Pancreas (tissue), 10 donors: Measurements from ENCODE around the gene ATRAID. TPM values are rescaled to one million over a fixed set of nuclear protein-coding genes. Genes with fewer than 3 reads are reported as not detected.

ENCODE experiments used
- ATAC-seq, 4 donors: fragments of 200-7000 bp; cut with Tn5 transposase; one replicate each; pipeline versions ENCODE4 v1.8.0 to v1.9.1; 2020; ENCODE audit warnings: mild to moderate bottlenecking in 4 of 4, moderate library complexity in 4 of 4
- DNase-seq, 6 donors: peaks; one replicate each; pipeline ENCODE4 v3.0.0-alpha.2; 2020
- FAIRE-seq: peaks from 2 replicates; lab custom pipeline; 2012; peaks lifted over from hg19 to GRCh38; lab: Jason Lieb, UNC
- H3K27ac ChIP-seq, 4 donors: fragments of 200-600 bp; sonication (generic); 1 replicate in 3 of 4; 2 replicates in 1 of 4; pipeline versions ENCODE4 v1.5.0 to v1.8.0; 2020
- H3K27me3 ChIP-seq, 4 donors: fragments of 200-600 bp; one replicate each; pipeline ENCODE4 v1.8.0; 2021
- H3K36me3 ChIP-seq, 3 donors: fragments of 200-600 bp; sonication (generic) in 1 of 3; one replicate each; pipeline versions ENCODE4 v1.5.0 to v1.8.0; 2020 to 2021
- H3K4me1 ChIP-seq, 3 donors: fragments of 200-600 bp; one replicate each; pipeline ENCODE4 v1.8.0; 2021
- H3K4me3 ChIP-seq, 4 donors: fragments of 200-600 bp; sonication (generic) in 2 of 4; one replicate each; pipeline versions ENCODE4 v1.5.0 to v1.8.0; 2020 to 2021
- H3K9me3 ChIP-seq, 4 donors: fragments of 200-600 bp; one replicate each; pipeline ENCODE4 v1.8.0; 2021
- CTCF ChIP-seq, 4 donors: fragments of 200-600 bp; sonication (generic) in 3 of 4; IDR thresholded peaks; one replicate each; pipeline versions ENCODE4 v1.5.0 to v1.8.0; 2021; ENCODE audit warnings: antibody characterized with exemption in 4 of 4
- WGBS, 2 donors: extraction: QIAGEN DNeasy Blood & Tissue Kit; methylation state at CpG; one replicate each; pipeline ENCODE4 v1.1.7; 2013; 5-methylcytosine and 5-hydroxymethylcytosine counted together
- intact Hi-C, 3 donors: fragments of 100-400 bp; cut with DNase I; formaldehyde crosslinking; loops; one replicate each; pipeline versions ENCODE4 v1.11.1 to v1.14.2; 2022
- polyA plus RNA-seq, 2 donors: library from polyadenylated mRNA; stranded (reverse); fragments of 200-250 nt; gene quantifications; one replicate each; pipeline ENCODE4 v1.2.3, GENCODE V29; 2013
- total RNA-seq, 6 donors: library from RNA; stranded (reverse); fragmentation: NEBNext Ultra II Directional in 4 of 6; extraction: Animal tissue kit (Norgen Biotek cat#: 25700) in 4 of 6; gene quantifications; one replicate each; pipeline versions ENCODE4 v1.2.1 to v1.2.4, GENCODE V29; 2021 to 2023
- donor health status: healthy with polysubstance abuse.
- donor health status: DM: no; HTN: no; CAD: no; lungs with moderate emphysema.
- donor health status: DM: no; HTN: no; CAD: no.
- donor health status: control.
- donor health status: control.
- donor health status: Bipolar disorder and iron deficiency.
- donor health status: DM: yes; HTN: yes; CAD: no.
- donor health status: DM: no; HTN: no; CAD: no.
- donor health status: DM: no; HTN: no; CAD: no.
- donor health status: DM: yes; HTN: yes; CAD: no.

The ATRAID gene
- total and polyA plus RNA-seq, 8 donors, result 38.9 to 106 (median 52.6) TPM

GRCh38 chr2:27261926-27262298, 50.1 kb downstream of the ATRAID start:
- no peak for TF ChIP-seq CTCF (IDR thresholded peaks at IDR 0.05)
- H3K27ac ChIP-seq, result no peak overlapping the region
- peak overlapping the region in 2 of 4 donors; percentile 39 to 59 for H3K4me3 ChIP-seq
- no peak for ATAC-seq
- FAIRE-seq, result no peak
- H3K9me3 ChIP-seq, result no peaks in the 10 kb centered on the region
- 9% methylated on average over 10 to 40 of the region's 40 CpGs for whole genome bisulfite sequencing, 2 donors
- intact Hi-C loops, result no loop called here
- peak in 1 of 6 donors; percentile 56 for DNase-seq
- H3K4me1 ChIP-seq, result peaks cover 0 to 6% (median 4%) of the 10 kb centered on the region in 3 donors
- H3K27me3 ChIP-seq, result peaks cover 0 to 20% (median 0%) of the 10 kb centered on the region in 4 donors
- no peaks in the 10 kb centered on the region for H3K36me3 ChIP-seq

GRCh38 chr2:27262379-27263286, 50.8 kb downstream of the ATRAID start, which contains the start of gene SLC30A3:
Gene SLC30A3 (minus strand): TSS chr2:27263047. CDS start chr2:27262906, 141 bp downstream.
- peak within 1 kb of the TSS; percentile 18 to 59 (median 37) for H3K4me3 ChIP-seq
- DNase-seq (peak; percentile 40 to 78 (median 68)), FAIRE-seq (no peak), ATAC-seq (peak; percentile 70 to 85 (median 78))
- H3K9me3 ChIP-seq, result no peaks in the 10 kb centered on the region
- H3K27ac ChIP-seq, result no peak within 1 kb of the TSS
- TF ChIP-seq CTCF (IDR thresholded peaks at IDR 0.05), result no peak
- no peaks in the 10 kb centered on the region for H3K36me3 ChIP-seq
- H3K4me1 ChIP-seq, result peaks cover 0 to 6% (median 4%) of the 10 kb centered on the region in 3 donors
- 1% methylated on average over 43 to 96 of the region's 96 CpGs for WGBS, 2 donors
- H3K27me3 ChIP-seq, result peaks cover 0 to 20% (median 0%) of the 10 kb centered on the region in 4 donors
- intact Hi-C loops, result no loop called here

DNA sequence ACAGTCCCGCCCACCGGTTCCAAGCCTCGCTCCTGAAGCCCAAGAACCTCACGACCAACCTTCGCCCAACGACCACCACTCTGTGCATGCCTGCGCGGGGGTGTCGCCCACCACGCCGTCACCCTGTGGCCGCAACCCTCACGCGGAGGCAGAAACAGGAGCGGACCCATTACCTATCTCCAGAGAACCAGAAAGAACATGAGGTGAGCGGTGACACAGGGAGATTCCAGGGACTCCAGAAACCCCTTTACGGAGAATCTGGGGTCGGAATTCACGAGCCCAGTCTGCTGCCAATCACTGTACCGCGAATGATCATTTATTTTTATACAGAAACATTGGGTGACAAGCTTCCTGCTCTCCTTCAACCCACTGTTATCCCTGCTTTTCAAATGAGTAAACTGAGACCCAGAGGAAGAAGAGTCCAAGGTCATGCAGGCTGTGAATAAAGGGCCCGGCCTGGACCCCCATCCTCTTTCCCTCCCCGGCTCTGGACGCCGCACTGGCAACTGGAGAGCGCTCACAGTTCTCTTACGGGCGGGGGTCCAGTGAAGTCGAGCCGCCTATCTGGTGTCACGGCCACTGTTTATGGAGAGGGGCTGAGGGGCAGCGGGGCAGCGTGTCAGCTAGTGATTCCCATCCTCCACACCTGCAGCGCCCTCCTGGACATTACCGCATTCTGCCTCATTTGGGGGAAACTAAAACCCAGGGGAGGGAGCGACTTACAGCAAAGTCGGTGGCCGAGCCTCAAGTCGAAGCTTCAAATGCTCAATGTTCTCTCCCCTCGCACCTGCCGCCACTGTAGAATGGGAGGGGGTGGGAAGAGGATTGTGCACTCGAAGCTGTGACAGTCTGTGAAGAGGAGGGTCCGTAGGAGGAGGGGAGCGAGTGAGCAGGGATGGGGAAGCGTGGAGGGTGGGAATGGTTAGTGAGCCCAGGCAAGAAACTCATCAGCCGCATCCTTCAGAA, 51.7 kb downstream of the ATRAID start:
- H3K4me1 ChIP-seq, result peaks cover 0 to 6% (median 4%) of the 10 kb centered on the region in 3 donors
- peak overlapping the region in 3 of 4 donors; percentile 35 to 59 (median 39) for H3K4me3 ChIP-seq
- DNase-seq (peak in 1 of 6 donors; percentile 54), FAIRE-seq (no peak), ATAC-seq (no peak)
- peaks cover 0 to 20% (median 0%) of the 10 kb centered on the region in 4 donors for H3K27me3 ChIP-seq
- intact Hi-C loops, result no loop called here
- no peaks in the 10 kb centered on the region for H3K36me3 ChIP-seq
- H3K9me3 ChIP-seq, result no peaks in the 10 kb centered on the region
- TF ChIP-seq CTCF (IDR thresholded peaks at IDR 0.05), result no peak
- H3K27ac ChIP-seq, result no peak overlapping the region
- 3 to 4% methylated on average over 46 of the region's 46 CpGs for WGBS, 2 donors

DNA sequence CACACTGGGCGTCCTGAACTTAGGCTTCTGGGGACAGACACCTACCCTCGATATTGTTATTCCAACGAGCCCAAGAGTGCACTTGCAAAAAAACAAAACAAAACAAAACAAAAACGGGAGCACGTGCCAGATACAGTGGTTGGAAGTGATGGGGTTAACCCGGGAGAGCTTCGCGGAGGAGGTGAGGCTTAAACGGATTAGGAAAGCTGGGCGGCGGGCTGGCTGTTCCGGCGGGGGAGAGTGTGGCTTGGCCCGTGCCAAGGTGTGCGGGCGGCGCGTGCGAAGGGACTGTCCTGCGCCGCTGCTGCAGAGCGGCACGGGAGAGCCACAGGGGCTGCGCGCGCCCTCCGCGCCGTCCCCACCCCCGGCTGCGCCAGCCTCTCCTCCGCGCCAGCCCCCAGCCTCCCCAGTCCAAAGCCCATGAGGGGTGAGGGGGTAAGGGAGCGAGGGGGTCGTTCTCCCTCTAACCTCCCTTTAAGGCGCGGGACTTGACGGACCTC, 52.5 kb downstream of the ATRAID start:
- Histone ChIP-seq H3K27me3 (peaks cover 0 to 20% (median 0%) of the 10 kb centered on the region in 4 donors), H3K9me3 (no peaks in the 10 kb centered on the region), H3K4me3 (peak overlapping the region in 1 of 4 donors; percentile 32), H3K4me1 (peaks cover 0 to 6% (median 4%) of the 10 kb centered on the region in 3 donors), H3K36me3 (no peaks in the 10 kb centered on the region), H3K27ac (no peak overlapping the region)
- WGBS, 2 donors, result 0 to 1% methylated on average over 24 to 38 of the region's 38 CpGs
- ATAC-seq, result peak; percentile 30 to 57 (median 49)
- no peak for TF ChIP-seq CTCF (IDR thresholded peaks at IDR 0.05)
- intact Hi-C loops, result no loop called here
- no peak for FAIRE-seq
- DNase-seq, result no peak
